HEK293 (cell line): ENCODE results near the gene RNF126.

ENCODE experiments used
- ZNF239 ChIP-seq: fragments of 450-650 bp; formaldehyde crosslinking; IDR thresholded peaks from 2 replicates; pipeline ENCODE4 v1.5.1; 2016; ENCODE audit warnings: missing biosample characterization, missing genetic modification characterization
- ZNF510 ChIP-seq: fragments of 450-650 bp; formaldehyde crosslinking; IDR thresholded peaks from 2 replicates; pipeline ENCODE4 v1.5.1; 2018; ENCODE audit warnings: mild to moderate bottlenecking, missing genetic modification characterization, missing biosample characterization; ENCODE audit not compliant: insufficient replicate concordance
- TF ChIP-seq, protein P1 (sequence below): fragments of 450-650 bp; formaldehyde crosslinking; IDR thresholded peaks from 2 replicates; pipeline ENCODE4 v1.5.1; 2016; ENCODE audit warnings: missing biosample characterization, missing genetic modification characterization
- TF ChIP-seq, protein P2 (sequence below): fragments of 450-650 bp; formaldehyde crosslinking; IDR thresholded peaks from 2 replicates; pipeline ENCODE4 v1.5.1; 2016; ENCODE audit warnings: missing biosample characterization, missing genetic modification characterization

DNA sequence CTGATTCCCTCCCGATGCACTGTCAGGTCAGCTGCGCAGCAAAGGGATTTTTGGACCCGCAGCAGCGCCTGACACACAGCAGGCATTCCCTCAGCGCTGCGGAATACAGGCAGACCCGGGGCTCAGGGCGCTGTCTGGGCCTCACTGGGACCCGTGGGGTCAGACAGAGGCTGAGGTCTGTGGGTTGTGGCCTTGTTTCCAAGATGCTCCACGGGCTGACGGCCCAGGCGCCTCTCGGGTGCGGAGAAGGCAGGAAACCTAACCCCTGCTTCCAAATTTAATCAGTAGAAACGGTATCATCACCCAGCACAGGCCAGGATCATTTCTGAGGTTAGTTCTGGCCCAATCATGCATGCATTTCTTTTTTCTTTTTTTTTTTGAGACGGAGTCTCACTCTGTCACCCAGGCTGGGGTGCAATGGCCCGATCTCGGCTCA, 686 bp upstream of the RNF126 start:
- no peak for TF ChIP-seq ZNF510
- TF ChIP-seq ZNF239 (tag by site-specific recombination) = no peak
- TF ChIP-seq, protein P1, sequence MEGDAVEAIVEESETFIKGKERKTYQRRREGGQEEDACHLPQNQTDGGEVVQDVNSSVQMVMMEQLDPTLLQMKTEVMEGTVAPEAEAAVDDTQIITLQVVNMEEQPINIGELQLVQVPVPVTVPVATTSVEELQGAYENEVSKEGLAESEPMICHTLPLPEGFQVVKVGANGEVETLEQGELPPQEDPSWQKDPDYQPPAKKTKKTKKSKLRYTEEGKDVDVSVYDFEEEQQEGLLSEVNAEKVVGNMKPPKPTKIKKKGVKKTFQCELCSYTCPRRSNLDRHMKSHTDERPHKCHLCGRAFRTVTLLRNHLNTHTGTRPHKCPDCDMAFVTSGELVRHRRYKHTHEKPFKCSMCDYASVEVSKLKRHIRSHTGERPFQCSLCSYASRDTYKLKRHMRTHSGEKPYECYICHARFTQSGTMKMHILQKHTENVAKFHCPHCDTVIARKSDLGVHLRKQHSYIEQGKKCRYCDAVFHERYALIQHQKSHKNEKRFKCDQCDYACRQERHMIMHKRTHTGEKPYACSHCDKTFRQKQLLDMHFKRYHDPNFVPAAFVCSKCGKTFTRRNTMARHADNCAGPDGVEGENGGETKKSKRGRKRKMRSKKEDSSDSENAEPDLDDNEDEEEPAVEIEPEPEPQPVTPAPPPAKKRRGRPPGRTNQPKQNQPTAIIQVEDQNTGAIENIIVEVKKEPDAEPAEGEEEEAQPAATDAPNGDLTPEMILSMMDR (tag by site-specific recombination) = no peak
- TF ChIP-seq, protein P2, sequence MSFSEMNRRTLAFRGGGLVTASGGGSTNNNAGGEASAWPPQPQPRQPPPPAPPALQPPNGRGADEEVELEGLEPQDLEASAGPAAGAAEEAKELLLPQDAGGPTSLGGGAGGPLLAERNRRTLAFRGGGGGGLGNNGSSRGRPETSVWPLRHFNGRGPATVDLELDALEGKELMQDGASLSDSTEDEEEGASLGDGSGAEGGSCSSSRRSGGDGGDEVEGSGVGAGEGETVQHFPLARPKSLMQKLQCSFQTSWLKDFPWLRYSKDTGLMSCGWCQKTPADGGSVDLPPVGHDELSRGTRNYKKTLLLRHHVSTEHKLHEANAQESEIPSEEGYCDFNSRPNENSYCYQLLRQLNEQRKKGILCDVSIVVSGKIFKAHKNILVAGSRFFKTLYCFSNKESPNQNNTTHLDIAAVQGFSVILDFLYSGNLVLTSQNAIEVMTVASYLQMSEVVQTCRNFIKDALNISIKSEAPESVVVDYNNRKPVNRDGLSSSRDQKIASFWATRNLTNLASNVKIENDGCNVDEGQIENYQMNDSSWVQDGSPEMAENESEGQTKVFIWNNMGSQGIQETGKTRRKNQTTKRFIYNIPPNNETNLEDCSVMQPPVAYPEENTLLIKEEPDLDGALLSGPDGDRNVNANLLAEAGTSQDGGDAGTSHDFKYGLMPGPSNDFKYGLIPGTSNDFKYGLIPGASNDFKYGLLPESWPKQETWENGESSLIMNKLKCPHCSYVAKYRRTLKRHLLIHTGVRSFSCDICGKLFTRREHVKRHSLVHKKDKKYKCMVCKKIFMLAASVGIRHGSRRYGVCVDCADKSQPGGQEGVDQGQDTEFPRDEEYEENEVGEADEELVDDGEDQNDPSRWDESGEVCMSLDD = no peak
